Chondrocyte (in vitro differentiated cells): ENCODE results near the gene INTS1. TPM values are rescaled to one million over a fixed set of nuclear protein-coding genes. Genes with fewer than 3 reads are reported as not detected.

ENCODE experiments used
- DNase-seq: peaks from one replicate; pipeline ENCODE4 v3.0.0; 2021; ENCODE audit warnings: mixed read lengths, low spot score
- H3K27ac Mint-ChIP-seq: one replicate; pipeline ENCODE4 v1.8.0; 2021; ENCODE audit warnings: mild to moderate bottlenecking, moderate library complexity, mixed read lengths; ENCODE audit not compliant: unreplicated experiment
- H3K27me3 Mint-ChIP-seq: 2 replicates; pipeline ENCODE4 v1.8.0; 2021; ENCODE audit warnings: low read depth, mixed read lengths
- H3K36me3 Mint-ChIP-seq: 2 replicates; pipeline ENCODE4 v1.8.0; 2021; ENCODE audit warnings: low read depth, mixed read lengths
- H3K4me1 Mint-ChIP-seq: 2 replicates; pipeline ENCODE4 v1.8.0; 2021; ENCODE audit warnings: low read depth, mild to moderate bottlenecking, mixed read lengths
- H3K4me3 Mint-ChIP-seq: one replicate; pipeline ENCODE4 v1.8.0; 2021; ENCODE audit warnings: mild to moderate bottlenecking, moderate library complexity, mixed read lengths; ENCODE audit not compliant: unreplicated experiment
- H3K9me3 Mint-ChIP-seq: 2 replicates; pipeline ENCODE4 v1.8.0; 2021; ENCODE audit warnings: low read depth, mixed read lengths
- total RNA-seq: library from RNA; stranded (reverse); gene quantifications from 3 replicates; pipeline ENCODE4 v1.2.1, GENCODE V29; 2021
- TF ChIP-seq, protein P1 (sequence below): fragments of 200-600 bp; sonication (generic); IDR thresholded peaks from 2 replicates; pipeline ENCODE4 v1.5.0; 2021; ENCODE audit warnings: antibody characterized with exemption, mild to moderate bottlenecking, moderate library complexity

Gene INTS1
- total RNA-seq, 1 donor from 2014 or later = 80.4 TPM

DNA sequence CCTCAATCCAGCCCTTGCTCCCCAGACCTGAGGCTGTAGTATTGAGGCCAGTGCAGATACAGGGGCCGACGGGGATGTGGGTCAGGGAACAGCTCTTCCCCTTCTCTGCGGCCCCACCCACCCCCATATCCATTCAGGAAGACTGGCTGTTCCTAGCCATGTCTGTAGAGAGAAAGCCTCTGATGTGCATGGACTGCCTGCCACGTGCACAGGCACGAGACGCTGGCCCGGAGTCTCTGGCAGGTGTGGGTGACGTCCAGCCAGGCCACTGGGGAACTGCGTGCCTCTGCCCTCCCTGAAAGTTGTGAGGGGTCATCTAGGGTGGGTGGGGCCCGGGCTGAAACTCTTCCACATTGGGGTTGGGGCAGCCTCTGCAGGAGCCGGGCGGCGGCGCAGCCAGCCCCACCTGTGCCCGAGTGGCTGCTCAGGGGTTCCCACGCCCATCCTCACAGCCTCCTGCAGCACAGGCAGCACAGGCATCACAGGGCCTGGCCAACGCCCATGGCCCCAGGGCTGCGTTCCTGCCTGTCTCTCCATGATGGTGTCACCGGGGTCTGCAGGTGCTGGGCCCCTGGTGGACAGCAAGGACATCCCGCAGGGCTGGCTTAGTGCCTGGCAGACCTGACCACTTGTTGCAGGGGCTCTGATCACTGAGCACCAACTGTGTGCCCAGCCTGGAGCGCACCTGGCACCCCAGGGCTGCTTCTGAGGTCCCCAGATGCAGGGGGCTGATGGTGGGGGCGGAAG, 72.4 kb downstream of the INTS1 start:
- TF ChIP-seq, protein P1, sequence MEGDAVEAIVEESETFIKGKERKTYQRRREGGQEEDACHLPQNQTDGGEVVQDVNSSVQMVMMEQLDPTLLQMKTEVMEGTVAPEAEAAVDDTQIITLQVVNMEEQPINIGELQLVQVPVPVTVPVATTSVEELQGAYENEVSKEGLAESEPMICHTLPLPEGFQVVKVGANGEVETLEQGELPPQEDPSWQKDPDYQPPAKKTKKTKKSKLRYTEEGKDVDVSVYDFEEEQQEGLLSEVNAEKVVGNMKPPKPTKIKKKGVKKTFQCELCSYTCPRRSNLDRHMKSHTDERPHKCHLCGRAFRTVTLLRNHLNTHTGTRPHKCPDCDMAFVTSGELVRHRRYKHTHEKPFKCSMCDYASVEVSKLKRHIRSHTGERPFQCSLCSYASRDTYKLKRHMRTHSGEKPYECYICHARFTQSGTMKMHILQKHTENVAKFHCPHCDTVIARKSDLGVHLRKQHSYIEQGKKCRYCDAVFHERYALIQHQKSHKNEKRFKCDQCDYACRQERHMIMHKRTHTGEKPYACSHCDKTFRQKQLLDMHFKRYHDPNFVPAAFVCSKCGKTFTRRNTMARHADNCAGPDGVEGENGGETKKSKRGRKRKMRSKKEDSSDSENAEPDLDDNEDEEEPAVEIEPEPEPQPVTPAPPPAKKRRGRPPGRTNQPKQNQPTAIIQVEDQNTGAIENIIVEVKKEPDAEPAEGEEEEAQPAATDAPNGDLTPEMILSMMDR = no peak
- no peak for DNase-seq
- no peak overlapping the region for H3K27ac Mint-ChIP-seq
- peaks cover 1% of the 10 kb centered on the region for H3K27me3 Mint-ChIP-seq
- H3K4me3 Mint-ChIP-seq = no peak overlapping the region
- peaks cover 6% of the 10 kb centered on the region for H3K4me1 Mint-ChIP-seq
- H3K36me3 Mint-ChIP-seq = peaks cover 6% of the 10 kb centered on the region
- no peaks in the 10 kb centered on the region for H3K9me3 Mint-ChIP-seq

DNA sequence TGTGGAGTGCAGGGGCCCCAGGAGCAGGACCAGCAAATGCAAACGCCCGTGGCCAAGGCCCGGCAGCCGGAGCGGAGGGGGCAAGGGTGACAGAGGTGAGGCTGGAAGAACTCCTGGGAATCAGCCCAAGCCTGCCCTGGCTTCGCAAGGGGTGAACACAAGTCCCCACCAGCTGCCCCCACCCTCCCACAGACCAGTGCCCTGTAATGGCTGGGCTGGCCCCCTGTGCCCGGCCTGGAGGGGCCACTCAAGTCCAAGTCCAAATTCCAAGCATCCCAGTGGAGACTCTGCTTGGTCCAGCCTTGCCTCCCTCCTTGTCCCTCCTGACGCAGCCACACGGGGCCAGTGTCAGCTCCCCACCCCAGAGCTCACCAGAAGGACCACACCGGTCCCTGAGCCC, 73.0 kb downstream of the INTS1 start:
- DNase-seq = no peak
- Mint-ChIP-seq H3K36me3 (peaks cover 5% of the 10 kb centered on the region), H3K9me3 (no peaks in the 10 kb centered on the region), H3K27me3 (peaks cover 1% of the 10 kb centered on the region), H3K27ac (peak overlapping the region; percentile 12), H3K4me1 (peaks cover 6% of the 10 kb centered on the region), H3K4me3 (no peak overlapping the region)
- TF ChIP-seq, protein P1 = no peak

DNA sequence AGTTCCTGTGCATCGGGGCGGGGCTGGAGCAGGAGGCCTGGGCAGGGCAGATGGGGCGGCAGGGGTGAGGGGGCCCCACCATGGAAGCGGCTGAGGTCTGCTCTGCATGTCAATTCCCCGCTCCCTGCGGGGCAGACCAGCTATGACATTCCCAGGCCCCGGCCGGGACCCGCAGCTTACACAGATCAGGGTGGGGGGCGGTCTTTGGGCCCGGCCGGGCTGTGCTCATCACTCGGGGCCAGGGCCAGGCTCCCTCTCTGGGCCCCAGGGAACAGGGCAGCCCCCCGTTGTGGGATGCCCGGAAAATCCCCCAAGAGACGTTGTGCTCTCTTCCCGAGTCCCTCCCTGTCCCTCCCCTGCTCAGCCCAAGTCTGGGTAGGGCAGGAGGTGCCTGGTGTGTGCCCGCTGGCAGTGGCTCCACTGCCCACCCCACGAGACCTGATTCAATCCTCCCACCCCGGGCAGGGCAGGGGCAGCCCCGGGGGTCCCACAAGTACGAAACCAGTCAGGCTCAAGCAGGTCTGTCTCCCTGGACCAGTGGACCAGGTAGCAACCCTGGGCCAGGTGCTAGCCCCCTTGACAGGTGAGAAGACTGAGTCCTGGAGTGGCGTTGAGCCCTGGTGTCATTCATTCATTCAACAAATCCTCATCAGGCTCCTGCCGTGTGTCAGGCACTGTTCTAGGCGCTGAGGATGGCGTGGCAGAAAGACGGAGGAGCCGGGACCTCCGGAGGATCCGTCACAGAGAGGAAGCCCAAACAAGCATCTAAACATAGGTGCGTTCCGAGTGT, 73.9 kb downstream of the INTS1 start:
- TF ChIP-seq, protein P1 = no peak
- no peaks in the 10 kb centered on the region for H3K9me3 Mint-ChIP-seq
- no peak for DNase-seq
- H3K4me3 Mint-ChIP-seq = no peak overlapping the region
- peaks cover 6% of the 10 kb centered on the region for H3K4me1 Mint-ChIP-seq
- H3K27ac Mint-ChIP-seq = no peak overlapping the region
- peaks cover 1% of the 10 kb centered on the region for H3K36me3 Mint-ChIP-seq
- peaks cover 1% of the 10 kb centered on the region for H3K27me3 Mint-ChIP-seq

DNA sequence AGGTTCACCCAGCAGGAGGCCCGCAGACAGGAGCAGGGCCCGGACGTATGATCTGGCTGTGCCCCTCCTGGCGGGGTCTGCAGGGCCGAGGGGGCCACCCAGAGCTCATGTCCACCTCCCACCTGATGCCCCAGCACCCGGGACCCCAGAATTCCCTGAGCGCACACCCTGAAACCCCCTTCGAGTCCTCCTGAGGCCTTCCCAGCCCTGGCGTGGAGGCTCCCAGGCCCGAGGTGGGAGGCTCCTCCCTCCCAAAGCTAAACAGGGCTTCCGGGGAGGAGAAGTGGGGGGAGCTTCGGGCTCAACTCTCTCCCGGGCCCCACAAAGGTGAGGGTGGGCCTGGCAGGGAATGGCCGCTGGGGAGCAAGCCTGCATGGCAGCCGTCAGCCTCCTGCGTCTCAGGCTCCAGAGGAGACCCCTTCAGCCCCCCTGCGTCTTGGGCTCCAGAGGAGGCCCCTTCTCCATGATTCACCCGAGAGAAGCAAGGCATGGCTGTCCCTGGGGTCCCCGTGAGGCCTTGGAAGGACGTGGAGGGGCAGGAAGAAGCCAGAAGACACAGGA, 75.2 kb downstream of the INTS1 start:
- Mint-ChIP-seq H3K27ac (no peak overlapping the region), H3K27me3 (peaks cover 3% of the 10 kb centered on the region), H3K36me3 (peaks cover 1% of the 10 kb centered on the region), H3K9me3 (no peaks in the 10 kb centered on the region), H3K4me1 (peaks cover 6% of the 10 kb centered on the region), H3K4me3 (no peak overlapping the region)
- no peak for DNase-seq
- TF ChIP-seq, protein P1 = no peak

DNA sequence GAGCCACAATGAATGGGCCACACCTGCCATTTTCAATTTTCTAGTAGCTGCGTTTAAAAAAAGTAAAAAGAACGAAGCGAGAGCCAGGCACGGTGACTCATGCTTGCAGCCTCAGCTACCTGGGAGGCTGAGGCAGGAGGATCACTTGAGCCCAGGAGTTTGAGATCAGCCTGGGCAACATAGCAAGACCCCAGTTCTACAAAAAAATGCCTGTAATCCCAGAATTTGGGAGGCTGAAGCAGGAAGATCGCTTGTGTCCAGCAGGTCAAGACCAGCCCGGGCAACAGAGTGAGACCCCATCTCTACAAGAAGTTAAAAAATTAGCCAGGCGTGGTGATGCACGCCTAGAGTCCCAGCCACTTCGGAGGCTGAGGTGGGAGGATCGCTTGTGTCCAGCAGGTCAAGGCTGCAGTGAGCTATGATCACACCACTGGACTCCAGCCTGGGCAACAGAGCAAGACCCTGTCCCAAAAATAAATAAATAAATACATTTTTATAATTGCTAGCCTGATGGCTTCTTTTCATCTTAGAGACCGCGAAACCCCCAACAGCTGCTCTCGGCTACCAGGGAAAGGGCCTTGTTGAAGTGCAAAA, 77.0 kb downstream of the INTS1 start:
- no peak for DNase-seq
- Mint-ChIP-seq H3K27ac (no peak overlapping the region), H3K9me3 (no peaks in the 10 kb centered on the region), H3K4me3 (no peak overlapping the region), H3K27me3 (peaks cover 13% of the 10 kb centered on the region), H3K36me3 (no peaks in the 10 kb centered on the region), H3K4me1 (peaks cover 3% of the 10 kb centered on the region)
- TF ChIP-seq, protein P1 = no peak
